GDM1 (cell line): Measurements from ENCODE around the gene CCDC81.
"Not testable (repeated sequence)": the region's sequence is repeated elsewhere in the genome, so short reads cannot be mapped to it uniquely, and the experiment has no call there.

Source experiments
- DNase-seq: peaks from one replicate; lab custom pipeline; 2025; lab: John Stamatoyannopoulos, UW

CCDC81 gene

DNA sequence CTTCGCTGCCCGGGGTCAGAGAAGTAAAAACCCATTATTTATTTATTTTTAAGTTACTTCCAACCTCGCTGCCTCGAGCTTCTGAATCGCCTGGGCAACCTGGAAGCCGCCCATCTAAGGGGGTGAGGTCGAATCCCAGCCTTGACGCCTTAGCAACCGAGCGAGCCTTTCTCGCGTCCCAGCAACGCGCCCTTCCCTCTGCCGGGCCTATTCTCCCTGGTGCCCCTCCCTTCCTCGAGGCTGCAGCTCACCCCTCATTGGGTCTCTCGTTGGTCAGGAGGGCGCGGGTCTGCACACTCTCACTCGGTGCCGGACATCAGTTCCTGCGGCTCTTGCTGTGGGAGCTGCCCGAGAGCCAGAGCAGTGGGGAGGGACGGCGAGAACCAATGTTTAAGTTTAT is at the start of gene CCDC81:
Gene CCDC81, plus strand, starts transcription at position 302 of the 400 bp plus-strand sequence. CDS start 277 bp downstream, outside the sequence.
- DNase-seq, result no peak

DNA sequence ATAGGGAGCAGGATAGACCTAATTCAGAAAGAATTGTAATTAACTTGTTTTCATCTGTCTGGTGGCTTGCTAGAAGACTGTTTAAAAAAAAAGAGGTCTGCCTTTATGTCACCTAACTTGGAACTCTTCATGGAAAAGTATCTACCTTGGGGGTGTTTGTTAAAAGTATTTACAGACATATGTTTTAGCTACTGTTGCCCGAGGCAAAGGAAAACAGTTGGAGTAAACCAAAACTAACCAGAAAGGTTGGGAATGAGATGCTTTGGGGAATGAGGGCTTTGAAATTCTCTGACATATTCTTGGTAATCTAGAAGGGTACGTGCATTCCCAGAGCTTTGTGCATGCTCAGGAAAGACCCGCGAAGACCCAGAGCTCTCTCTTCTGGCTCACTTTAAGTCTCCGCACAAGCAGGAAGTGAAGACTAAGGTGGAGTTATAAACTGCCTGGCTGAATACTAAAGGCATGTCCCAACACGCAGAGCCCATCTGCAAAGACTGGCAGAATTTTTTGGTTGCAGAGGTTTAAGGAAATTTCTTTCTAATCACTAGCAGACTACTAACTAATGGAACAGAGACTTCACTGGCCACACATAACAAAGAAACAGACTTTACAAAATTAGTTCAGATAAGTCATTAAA is 39.4 kb upstream of the CCDC81 start:
- no peak for DNase-seq

DNA sequence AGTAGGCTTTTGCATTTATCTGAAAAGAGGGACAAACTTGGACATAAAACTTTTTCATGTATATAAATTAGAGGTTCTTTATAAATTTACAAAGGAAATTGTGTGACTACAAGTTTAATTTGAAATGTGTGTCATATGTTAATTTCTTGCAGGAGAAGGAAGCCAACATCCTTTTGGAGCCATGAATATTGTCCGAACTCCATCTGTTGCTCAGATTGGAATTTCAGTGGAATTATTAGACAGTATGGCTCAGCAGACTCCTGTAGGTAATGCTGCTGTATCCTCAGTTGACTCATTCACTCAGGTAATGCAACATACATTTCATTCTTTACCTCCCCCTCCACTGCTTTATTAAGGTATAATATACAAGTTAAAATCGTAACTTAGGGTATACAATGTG is 37.5 kb upstream of the CCDC81 start:
- DNase-seq, result no peak

DNA sequence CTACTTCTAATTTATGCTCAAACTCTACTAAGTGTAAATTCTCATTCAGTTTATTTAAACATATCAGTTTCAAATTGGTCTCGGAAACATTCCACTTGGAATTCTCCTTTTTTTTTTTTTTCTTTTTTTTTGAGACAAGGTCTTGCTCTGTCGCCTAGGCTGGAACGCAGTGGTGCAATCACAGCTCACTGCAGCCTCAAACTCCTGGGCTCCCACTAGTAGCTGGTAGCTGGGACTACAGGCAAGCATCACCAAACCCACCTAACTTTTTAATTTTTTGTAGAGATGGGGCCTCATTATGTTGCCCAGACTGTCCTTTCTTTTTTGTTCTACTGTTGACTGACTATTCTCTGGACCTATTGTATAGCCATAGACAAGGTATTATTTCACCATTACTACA is 33.3 kb upstream of the CCDC81 start:
- no peak for DNase-seq

DNA sequence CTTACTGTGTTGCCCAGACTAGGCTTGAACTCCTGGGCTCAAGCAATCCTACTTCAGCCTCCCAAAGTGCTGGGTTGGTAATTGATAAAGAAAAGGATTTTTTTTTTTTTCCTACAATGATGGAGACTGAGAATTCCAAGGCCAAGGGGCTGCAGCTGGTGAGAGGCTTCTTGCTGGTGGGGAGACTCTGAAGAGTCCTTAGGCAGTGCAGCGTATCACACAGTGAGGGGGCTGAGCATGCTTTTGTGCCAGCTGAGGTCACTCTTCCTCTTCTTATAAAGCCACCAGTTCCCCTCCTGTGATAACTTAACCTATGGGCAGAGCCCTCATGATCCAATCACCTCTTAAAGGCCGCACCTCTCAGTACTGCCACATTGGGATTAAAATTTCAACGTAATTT is 28.2 kb upstream of the CCDC81 start:
- peak; percentile 4 for DNase-seq

DNA sequence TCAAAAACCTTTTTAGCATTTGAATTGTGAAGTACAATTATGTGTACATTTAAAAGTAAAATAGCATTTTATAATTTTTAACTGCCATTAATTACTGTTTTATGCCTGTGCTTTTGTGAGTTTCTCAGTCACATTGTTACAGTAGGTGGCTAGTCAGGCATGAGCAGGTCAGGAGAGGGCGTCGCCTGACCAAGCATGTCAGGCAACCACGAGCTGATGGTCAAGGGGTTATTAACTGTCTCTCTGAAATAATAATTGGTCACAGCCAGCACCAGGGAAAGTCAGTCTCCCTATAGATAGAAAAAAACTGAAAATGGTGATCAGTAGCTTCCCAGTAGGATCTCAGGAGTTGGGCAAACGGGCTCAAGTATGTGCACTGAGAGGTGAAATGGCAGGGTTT is 19.4 kb upstream of the CCDC81 start:
- no peak for DNase-seq

DNA sequence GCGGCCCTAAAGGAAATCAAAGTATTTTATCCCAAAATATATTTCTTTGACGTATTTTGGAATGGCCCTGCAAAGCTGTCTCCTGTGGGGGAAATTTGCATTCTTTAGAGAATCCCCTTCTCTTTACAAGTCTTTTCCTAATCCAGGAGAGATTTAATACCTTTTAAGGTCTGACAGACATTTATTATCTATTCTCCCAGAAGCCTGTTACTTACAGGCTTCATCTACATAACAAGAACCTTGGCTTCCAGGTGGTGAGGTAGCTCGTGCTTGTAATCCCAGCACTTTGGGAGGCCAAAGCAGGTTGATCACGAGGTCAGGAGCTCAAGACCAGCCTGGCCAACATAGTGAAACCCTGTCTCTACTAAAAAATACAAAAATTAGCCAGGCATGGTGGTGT is 17.3 kb upstream of the CCDC81 start:
- DNase-seq, result not testable (repeated sequence)

DNA sequence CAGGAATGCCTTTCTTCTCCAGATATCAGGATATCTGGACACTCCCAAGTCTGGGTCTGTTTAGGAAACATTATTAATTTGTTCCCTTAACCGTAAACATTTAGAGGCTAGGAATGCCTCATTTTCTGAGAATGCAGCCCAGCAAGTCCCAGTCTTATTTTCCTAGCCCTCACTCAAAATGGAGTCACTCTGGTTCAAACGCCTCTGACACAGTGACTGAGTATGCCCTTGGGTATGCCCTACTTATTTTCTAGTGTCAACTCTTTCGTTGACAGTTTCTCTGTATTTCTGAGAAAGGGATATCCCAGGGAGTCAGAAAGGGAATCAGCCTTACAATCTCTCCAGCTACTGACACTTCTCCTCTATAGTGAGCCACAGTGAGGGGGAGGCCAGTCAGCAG is 16.0 kb upstream of the CCDC81 start:
- DNase-seq, result no peak

DNA sequence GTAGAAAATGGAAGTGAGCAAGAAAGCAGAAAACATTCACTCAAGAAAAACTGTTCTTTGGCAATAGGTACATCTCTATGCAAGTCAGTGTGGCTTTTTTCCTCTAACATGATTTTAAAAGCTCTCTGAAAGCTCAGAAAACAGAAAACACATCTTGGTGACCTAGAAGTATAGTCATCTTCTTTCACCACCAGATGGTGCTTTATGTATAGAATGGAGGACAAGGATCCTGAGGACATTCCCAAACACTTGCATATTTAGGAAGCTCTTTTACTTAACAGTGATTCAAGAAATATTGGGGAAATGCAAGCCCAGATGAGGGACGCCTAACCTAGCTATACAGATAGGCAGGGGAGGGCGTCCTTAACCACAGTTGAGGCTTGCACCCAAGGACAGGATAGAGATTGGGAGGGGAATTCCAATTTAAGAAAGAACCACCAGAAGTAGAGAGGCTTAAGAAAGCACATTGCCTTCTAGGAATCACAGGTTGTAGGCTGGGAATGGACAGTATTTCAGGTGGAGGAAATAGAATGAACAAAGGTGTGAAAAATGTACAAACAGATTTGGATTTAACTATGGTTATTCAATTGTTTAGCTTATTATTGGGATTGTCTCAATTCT is 13.8 kb upstream of the CCDC81 start:
- no peak for DNase-seq

DNA sequence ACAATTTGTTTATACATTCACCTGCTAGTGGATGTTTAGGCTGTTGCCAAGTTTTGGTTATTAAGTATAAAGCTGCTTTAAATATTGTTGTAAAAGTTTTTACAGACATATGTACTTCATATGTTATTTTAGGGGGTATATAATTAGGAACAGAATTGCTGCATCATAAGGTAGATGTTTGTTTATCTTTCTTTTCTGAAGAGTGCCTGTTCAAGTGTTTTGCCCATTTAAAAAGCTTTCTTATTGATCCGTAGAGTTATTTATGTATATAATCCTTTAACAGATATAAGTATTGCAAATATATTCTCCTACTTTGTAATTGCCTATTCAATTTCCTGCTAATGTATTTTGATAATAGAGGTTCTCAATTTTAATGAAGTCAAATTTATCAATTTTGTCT is 11.3 kb upstream of the CCDC81 start:
- DNase-seq, result no peak

DNA sequence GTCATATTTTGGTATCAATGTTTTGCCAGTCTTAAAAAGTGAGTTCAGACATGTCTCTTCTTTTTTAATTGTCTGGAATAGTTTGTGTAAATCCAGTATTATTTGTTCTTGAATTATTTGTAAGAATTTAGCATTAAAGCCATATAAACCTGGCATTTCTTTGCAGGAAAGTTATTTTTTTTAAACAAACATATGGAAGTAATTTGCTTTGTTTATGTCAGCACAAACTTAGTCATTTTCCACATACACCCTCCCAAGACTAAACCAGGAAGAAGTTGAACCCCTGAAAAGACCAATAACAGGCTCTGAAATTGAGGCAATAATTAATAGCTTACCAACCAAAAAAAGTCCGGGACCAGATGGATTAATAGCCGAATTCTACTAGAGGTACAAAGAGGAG is 9.1 kb upstream of the CCDC81 start:
- no peak for DNase-seq

DNA sequence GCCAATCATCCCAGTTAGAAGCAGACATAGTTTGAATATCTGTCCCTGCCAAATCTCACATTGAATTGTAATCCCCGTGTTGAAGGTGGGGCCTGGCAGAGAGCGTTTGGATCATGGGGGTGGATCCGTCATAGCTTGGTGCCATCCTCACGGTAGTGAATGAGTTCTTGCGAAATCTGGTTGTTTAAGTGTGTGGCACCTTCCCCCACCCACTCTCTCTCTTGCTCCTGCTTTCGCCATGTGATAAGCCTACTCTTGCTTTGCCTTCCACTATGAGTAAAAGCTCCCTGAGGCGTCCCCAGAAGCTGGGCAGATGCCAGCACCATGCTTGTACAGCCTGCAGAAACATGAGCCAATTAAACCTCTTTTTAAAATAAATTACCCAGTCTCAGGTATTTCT is 5.0 kb upstream of the CCDC81 start:
- no peak for DNase-seq

DNA sequence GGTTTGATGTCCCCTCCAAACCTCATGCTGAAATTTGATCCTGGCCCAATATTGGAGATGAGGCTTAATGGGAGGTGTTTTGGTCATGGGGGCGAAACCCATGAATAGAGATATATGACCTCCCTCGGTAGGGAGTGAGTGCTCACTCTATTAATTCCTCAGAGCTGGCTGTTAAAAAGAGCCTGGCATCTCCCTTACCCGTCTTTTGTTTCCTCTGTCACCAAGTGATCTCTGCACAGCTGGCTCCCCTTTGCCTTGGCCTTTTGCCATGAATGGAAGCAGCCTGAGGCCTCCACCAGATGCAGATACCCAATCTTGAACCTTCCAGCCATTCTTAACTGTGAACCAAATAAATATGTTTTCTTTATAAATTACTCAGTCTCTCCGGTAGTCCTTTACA is 4.5 kb upstream of the CCDC81 start:
- DNase-seq, result no peak

DNA sequence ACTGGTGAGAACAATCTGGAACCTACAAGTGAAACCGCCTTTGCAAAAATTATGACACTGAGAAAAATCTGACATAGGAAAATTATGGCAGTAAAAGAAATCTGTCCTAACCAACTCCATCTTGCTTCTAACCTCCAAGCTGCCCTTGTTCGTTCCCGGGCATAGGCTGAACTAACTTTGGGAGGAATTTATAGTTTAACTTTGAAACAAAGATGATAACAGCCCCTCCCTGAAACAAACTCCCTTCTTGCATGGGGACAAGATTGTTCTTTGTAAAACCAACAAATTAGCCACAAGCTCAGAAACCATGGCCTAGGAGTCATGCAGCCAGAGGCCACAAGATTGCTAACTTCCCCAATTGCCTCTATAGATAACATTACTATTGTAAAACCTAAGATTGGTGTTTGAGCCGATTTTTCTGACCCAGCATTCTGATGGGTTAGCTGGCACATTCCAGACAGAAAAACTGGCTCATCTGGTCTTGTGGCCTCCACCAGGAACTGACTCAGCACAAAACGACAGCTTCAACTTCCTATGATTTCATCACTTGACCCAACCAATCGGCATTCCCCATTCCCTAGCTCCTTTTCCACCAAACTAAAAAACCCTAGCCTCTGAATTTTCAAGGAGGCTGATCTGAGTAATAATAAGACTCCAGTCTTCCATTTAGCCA is 3.6 kb upstream of the CCDC81 start:
- no peak for DNase-seq

DNA sequence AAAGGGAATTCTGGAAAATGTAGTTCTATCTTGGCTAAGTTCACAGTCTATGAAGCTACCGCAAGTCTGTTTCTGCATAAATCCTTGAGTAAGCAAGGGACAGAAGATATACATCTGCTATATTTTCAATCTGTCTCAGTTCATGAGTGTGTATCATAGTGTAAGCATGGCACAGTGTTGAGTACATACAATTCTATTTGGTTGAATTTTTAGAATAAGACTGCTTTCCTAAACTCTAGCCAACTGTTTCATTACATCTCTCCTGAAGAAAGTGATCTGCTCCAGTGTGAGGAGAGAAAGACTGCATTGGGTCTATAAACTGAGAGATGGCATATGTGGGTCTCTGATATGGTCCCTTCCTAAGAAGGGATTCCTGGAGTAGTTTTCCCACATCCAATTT is 2.6 kb upstream of the CCDC81 start:
- no peak for DNase-seq

DNA sequence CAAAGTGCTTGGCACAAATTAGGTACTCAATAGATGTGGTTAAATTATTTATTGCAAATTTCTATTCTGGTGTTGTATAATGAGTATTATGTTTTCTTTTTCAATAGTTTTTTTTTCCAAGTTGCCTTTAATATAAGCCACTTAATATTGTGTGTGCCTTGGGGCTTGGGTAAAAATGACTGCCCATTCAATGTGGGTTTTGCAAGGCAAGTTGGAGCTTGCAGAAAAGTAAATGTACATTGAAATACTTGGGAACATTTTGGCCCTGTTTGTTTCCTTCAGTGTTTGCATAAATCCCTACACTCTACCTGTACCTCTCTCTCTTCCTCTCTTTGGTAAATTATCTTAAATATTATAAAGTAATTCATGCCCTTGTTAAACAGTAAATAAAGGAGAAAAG is 2.1 kb upstream of the CCDC81 start:
- DNase-seq, result no peak

DNA sequence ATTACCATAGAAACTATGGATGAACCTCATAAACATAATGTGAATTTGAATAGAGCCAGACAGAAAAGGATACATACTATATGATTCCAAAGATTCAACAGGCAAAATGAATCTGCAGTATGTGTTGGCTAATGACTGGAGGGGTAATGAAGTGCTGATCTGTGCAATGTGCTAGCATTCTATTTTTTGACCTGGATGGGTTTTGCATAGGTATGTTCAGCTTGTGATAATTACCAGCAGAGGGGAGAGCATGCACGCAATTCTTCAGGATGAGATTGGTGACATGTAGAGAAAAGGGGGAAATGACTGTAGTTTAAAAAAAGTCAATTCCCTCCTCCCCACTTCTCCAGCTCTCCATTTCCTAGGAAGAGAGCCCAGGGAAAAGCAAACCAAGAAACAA is 618 bp upstream of the CCDC81 start:
- no peak for DNase-seq

DNA sequence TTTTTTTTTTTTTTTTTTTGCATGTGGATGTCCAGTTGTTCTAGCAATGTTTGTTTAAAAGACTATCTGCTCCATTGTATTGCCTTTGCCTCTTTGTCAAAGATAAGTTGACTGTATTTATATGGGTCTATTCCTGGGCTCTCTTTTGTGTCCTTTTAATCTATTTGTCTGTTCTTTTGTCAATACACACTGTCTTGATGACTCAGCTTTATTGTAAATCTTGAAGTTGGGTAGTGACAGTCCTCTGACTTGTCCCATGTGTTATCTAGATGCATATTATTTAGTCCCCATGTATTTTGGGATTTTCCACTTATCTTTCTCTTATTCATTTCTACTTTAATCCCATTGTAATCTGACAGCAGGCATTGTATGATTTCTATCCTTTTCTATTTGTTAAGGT is 3.3 kb downstream of the CCDC81 start:
- DNase-seq, result no peak

DNA sequence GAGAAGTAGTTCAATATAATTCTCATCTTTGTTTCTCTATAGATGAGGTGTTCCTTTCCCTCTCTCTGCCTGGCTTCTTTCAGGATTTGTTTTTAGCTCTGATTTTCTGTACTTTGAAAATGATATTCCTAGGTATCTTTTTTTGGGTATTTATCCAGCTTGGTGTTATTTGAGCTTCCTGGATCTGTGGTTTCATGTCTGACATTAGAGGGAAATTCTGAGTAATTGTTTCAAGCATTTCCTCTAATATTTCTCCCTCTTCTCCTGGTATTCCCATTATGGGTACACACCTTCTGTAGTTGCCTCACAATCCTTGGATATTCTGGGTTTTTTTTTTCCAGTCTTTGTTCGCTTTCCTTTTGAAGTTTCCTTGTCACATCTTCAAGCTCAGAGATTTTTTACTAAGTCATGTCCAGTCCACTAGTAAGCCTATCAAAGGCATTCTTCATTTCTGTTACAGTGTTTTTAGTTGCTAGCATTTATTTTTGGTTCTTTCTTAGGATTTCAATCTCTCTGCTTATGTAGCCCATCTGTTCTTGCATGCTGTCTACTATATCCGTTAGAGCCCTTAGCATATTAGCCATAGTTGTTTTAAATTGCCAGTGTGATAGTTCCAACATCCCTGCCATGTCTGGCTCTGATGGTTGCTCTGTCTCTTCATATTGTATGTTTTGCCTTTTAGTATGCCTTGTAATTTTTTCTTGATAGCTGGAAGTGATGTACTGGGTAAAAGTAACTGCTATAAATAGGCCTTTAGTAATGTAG is 5.8 kb downstream of the CCDC81 start:
- DNase-seq, result no peak

DNA sequence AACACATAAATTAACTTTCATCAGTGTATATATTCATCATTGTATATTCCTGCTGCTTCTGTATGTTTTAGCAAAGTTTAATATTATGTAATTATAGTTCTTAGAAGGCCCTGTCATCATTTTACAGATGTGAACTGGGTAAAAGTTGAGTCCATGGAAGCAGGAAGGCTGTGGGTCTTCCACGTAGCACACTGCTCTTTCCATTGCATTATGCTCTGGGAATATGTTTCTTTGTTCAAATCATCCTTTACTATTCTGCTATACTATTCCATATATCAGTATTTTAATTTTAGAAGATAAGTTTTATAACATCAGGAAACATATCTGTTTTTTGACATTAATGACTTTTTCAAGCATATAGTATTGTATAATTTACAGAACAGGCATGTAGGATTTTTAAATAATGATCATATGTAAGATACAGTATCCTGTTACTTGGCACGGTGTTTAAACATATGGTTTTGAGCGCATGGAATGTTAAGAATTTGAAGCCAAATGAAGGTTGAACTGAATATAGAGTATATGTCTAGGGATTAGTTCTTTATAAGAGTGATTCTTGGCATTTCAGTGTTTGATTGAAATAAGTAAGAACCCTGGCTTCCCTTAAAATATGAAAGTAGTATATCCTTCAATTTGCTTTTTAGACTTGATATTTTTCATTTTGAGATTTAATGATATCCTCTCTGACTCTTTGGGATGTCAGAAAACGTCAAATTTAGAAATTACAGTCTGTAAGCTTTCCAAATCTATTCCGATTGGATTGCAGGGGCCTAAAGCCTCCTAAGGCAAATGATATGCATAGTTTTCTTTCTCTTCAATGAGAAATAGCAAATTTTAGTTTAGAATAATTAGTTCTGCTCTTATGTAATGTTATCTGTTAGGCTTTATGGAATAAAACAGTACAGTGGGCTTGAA is 8.6 kb downstream of the CCDC81 start:
- no peak for DNase-seq

DNA sequence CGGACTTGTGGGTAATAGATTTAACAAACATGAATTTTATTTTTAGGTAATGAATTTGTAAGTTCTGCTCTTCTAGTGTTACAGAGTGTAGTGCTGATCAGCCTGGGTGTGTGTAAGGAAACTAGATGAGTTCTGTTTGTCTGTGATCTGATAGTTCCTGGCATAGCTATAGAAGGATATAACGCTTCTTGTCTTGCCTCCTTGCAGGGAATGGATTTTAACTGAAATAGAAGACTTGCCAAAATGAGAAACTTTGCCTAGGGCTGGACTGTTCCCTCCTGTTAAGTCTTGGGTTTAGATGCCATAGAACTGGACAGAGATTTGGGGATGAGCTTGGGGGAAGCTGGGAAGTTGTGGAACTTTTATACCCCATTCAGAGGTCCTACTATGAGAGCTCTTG is 11.6 kb downstream of the CCDC81 start:
- no peak for DNase-seq

DNA sequence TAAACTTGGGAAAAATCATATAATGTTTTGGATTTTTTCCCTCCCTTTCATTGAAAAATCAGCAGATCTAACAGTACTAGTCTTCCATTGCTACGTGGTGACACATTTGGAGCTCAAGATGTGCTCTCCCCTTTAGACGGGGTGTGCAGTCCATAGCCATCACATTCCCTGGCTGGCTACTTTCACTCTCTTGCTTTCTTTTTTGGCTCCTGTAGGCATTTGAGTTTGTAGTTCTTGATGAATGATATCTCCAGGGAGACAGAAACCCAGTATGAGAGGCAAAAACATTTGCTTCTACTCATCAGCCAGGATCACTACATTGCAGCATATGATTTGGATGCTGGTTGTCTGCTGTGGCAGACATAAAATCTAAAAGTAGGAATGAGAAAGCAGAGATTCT is 12.1 kb downstream of the CCDC81 start:
- no peak for DNase-seq
